ENCODE measurements around the gene MTA1.

MTA1 gene

GRCh38 chr14:105467249-105467941 lies 47.8 kb downstream of the MTA1 start:
- DNase-seq = no peak

GRCh38 chr14:105467942-105468471 lies 48.4 kb downstream of the MTA1 start:
- DNase-seq = no peak

- DNase-seq = no peak
Observed at GRCh38 chr14:105468621-105469241, 49.1 kb downstream of the MTA1 start.

GRCh38 chr14:105469456-105470349 lies 50.1 kb downstream of the MTA1 start:
- no peak for DNase-seq

GRCh38 chr14:105470350-105471296 lies 51.0 kb downstream of the MTA1 start:
- DNase-seq = no peak

- no peak for DNase-seq
Observed at GRCh38 chr14:105471297-105471821, 51.7 kb downstream of the MTA1 start.

GRCh38 chr14:105471823-105472485 lies 52.3 kb downstream of the MTA1 start:
- no peak for DNase-seq

GRCh38 chr14:105472486-105472991 lies 52.9 kb downstream of the MTA1 start:
- no peak for DNase-seq

- no peak for DNase-seq
Observed at GRCh38 chr14:105473033-105473676, 53.5 kb downstream of the MTA1 start.

GRCh38 chr14:105473677-105474482 lies 54.3 kb downstream of the MTA1 start:
- peak in 1 of 2 donors; percentile 61 for DNase-seq

GRCh38 chr14:105474483-105475268 lies 55.0 kb downstream of the MTA1 start, which contains the start of gene CRIP2:
TSS of gene CRIP2 (plus strand) at chr14:105474821. CDS start at chr14:105474863, 42 bp downstream.
- no peak for DNase-seq

- DNase-seq = no peak
Observed at GRCh38 chr14:105475269-105476096, 55.9 kb downstream of the MTA1 start.

GRCh38 chr14:105476097-105476830 lies 56.6 kb downstream of the MTA1 start:
- no peak for DNase-seq

GRCh38 chr14:105476831-105477659 lies 57.4 kb downstream of the MTA1 start:
- no peak for DNase-seq

GRCh38 chr14:105477660-105478397 lies 58.2 kb downstream of the MTA1 start:
- no peak for DNase-seq
